Measurements from ENCODE around the gene GPR153. TPM values are rescaled to one million over a fixed set of nuclear protein-coding genes. Genes with fewer than 3 reads are reported as not detected.

Gene GPR153
- total RNA-seq, 2 donors from 2014 or later, result 19.6 to 21.0 TPM

DNA sequence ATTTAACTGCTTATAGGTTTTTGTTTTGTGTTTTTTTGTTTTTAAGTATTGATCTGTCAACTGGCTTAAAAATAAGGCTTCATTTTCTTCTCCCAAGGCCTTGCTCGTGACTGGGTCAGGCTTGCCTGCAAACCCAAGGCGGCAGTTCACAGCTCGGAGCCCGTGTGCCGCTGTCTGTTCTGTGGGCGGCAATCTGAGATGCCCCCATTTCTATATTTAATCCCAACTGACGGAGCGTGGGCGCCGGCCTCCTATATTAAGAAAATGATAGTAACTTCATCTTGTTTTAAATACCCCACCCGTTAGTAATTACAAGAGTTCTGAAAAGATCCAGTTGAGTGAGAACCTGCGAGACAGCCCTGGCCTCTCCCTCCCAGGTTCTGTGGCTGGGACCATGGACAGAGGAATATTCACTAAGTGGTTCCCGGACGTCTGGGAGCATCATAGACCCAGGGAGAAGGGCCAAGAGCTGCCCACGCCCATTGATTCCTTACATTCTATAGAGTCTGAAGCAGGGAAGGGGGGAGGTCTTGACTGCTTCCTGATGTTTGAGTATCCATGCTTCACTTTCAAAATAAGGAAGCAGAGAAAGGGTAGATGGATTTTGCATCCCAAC lies 42.6 kb upstream of the GPR153 start:
- DNase-seq, result no peak

DNA sequence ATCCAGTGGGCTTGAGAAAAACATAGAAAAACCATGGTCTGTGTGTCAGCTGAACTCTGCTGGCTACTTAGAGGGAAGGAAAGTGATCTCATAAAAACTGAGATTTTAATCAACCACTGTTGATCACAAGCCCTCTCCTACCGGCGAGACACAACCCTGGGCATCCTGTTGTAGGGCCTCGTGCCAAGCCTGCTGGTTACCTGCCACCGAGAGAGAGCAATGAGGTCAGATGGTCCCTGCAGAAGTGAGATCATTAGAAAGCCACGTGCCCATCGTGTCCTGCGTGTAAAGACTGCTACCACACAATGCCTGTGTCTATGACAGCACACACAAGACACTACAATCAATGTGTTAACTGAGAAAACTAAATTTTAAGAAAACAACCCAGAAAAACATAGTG lies 41.7 kb upstream of the GPR153 start:
- Histone ChIP-seq H3K9me3 (no peaks in the 10 kb centered on the region), H3K27me3 (no peaks in the 10 kb centered on the region), H3K36me3 (no peaks in the 10 kb centered on the region), H3K4me3 (no peak overlapping the region), H3K4me1 (no peaks in the 10 kb centered on the region), H3K27ac (no peak overlapping the region), H3K9ac (ENCODE audit: low read depth in 2 of 2, low read length in 2 of 2) (no peak overlapping the region)
- intact Hi-C loops (cut with DNase I), result no loop called here
- DNase-seq, result no peak
- TF ChIP-seq CTCF (IDR thresholded peaks at IDR 0.05), result no peak

More for the DNA sequence above, 42.6 kb upstream of the GPR153 start:
- no peak overlapping the region for H3K9ac ChIP-seq (ENCODE audit: low read depth in 2 of 2, low read length in 2 of 2)
- H3K36me3 ChIP-seq, result no peaks in the 10 kb centered on the region
- H3K4me1 ChIP-seq, result no peaks in the 10 kb centered on the region
- H3K9me3 ChIP-seq, result no peaks in the 10 kb centered on the region
- intact Hi-C loops (cut with DNase I), result no loop called here
- TF ChIP-seq CTCF (IDR thresholded peaks at IDR 0.05), result no peak
- no peak overlapping the region for H3K27ac ChIP-seq
- H3K4me3 ChIP-seq, result no peak overlapping the region
- no peaks in the 10 kb centered on the region for H3K27me3 ChIP-seq

DNA sequence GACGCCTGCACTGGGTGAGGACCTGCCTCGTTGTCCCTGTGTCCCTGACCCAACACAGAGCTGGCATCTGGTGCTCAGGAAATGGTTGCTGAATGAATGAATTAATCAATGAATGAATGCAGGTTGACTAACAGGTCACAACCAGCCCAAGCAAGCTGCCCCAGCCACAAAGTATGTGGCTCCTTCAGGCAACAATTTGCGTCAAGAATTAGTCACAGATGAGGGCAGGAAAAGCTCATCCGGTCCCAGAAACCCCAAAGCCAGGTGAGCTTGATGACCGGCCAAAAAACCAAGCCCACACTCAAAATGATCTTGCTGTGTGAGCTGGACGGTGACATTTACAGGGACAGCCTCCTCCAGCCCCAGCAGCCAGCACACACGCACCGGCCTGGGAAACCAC lies 40.6 kb upstream of the GPR153 start:
- Histone ChIP-seq H3K27ac (no peak overlapping the region), H3K36me3 (no peaks in the 10 kb centered on the region)
- intact Hi-C loops (cut with DNase I), result no loop called here

GRCh38 chr1:6300342-6301048 lies 39.6 kb upstream of the GPR153 start:
- Histone ChIP-seq H3K9me3 (no peaks in the 10 kb centered on the region), H3K27me3 (no peaks in the 10 kb centered on the region), H3K27ac (peak overlapping the region; percentile 22), H3K36me3 (no peaks in the 10 kb centered on the region), H3K4me1 (no peaks in the 10 kb centered on the region), H3K9ac (ENCODE audit: low read depth in 2 of 2, low read length in 2 of 2) (no peak overlapping the region), H3K4me3 (no peak overlapping the region)
- no peak for TF ChIP-seq CTCF (IDR thresholded peaks at IDR 0.05)
- intact Hi-C loops (cut with DNase I), result no loop called here
- DNase-seq, result peak; percentile 84

More for the DNA sequence above, 40.6 kb upstream of the GPR153 start:
- no peaks in the 10 kb centered on the region for H3K4me1 ChIP-seq
- H3K9me3 ChIP-seq, result no peaks in the 10 kb centered on the region
- H3K4me3 ChIP-seq, result no peak overlapping the region
- TF ChIP-seq CTCF (IDR thresholded peaks at IDR 0.05), result no peak
- no peak for DNase-seq
- H3K9ac ChIP-seq (ENCODE audit: low read depth in 2 of 2, low read length in 2 of 2), result no peak overlapping the region
- H3K27me3 ChIP-seq, result no peaks in the 10 kb centered on the region

DNA sequence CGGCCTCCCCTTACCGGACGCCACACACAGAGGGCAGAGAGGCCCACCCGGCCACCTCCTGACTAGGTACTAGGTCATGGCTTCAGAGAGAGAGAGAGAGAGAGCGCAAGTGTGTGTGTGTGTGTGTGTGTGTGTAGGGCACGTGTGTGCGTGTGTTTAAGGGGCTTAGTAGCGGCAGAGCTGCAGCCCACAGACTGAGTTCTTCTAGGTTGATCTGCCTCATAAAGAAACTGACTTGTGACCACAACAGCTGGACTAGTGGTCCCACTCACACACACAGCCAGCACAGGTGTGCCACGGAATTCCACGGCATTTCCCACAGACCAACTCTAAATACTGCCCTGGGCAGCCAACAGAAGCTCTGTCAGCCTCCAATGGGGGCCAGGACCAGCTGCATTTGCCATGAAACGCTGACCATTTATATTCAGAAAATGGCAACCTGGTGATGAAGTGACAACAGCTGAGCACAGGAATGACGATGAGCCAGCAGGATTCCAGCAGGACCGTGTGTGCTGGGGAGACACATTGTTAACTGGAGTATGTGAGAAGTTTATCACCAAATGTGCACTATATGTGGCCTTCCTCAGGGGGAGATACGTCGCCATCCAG lies 38.8 kb upstream of the GPR153 start:
- H3K9me3 ChIP-seq, result no peaks in the 10 kb centered on the region
- intact Hi-C loops (cut with DNase I), result no loop called here
- H3K4me3 ChIP-seq, result no peak overlapping the region
- no peaks in the 10 kb centered on the region for H3K4me1 ChIP-seq
- no peaks in the 10 kb centered on the region for H3K27me3 ChIP-seq
- H3K36me3 ChIP-seq, result no peaks in the 10 kb centered on the region
- H3K9ac ChIP-seq (ENCODE audit: low read depth in 2 of 2, low read length in 2 of 2), result no peak overlapping the region
- TF ChIP-seq CTCF (IDR thresholded peaks at IDR 0.05), result no peak
- no peak for DNase-seq
- no peak overlapping the region for H3K27ac ChIP-seq

Measured in colonic mucosa (tissue), 4 donors.